ENCODE results near the gene MEG3.

MEG3 gene

DNA sequence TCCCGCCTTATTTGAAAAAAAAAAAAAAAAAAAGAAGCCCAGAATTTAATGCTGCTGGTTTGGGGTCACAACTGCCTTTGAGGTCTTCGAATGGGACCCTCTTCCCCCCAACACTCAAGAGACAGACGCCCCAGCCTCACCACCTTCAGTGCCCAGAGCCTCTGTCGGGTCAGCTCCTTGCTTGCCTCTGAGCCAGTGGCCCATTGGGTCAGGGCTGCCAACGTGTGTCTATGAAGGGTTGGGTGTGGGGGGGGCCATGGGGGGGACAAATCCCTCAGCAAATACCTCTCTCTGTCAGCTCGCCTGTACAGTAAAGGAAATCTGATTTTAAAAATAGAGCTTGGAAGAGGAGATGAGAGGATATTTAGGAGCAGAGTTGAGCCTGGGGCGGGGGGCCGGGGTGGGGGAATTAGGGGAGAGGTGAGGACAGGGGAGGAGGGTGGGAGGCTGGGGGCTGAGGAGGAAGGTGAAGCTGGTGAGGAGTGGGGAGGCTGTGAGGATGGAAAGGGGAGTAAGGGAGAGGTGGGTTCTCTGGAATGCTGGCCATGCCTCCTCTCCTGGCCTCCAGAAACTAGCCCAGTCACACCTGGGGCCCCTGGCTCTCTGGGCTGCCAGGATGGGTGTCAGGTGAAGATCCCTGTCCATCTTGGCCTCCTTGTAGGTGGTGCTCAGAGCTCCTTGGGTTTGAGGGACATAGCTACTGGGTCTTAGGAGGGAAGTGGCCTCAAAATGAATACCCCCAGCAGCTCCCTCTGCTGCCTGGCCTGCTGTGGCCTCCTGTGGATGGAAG is 64.3 kb downstream of the MEG3 start:
- Histone ChIP-seq H3K9ac (no peak overlapping the region), H3K36me3 (ENCODE audit: insufficient read depth) (no peaks in the 10 kb centered on the region), H3K4me3 (IDR thresholded peaks at IDR 0.05; ENCODE audit: insufficient read depth, low read depth, low read length) (no peak overlapping the region), H2AFZ (ENCODE audit: low read depth) (no peak overlapping the region), H3K4me2 (no peak overlapping the region), H4K20me1 (ENCODE audit: insufficient read depth) (no peaks in the 10 kb centered on the region), H3K27ac (no peak overlapping the region), H3K79me2 (ENCODE audit: insufficient read depth, low read depth) (no peaks in the 10 kb centered on the region), H3K4me1 (ENCODE audit: low read depth, poor library complexity, severe bottlenecking) (no peaks in the 10 kb centered on the region), H3K27me3 (ENCODE audit: insufficient read depth, low read depth) (no peaks in the 10 kb centered on the region; the same call in 1 of the 2 replicates)
- TF ChIP-seq, protein P1, sequence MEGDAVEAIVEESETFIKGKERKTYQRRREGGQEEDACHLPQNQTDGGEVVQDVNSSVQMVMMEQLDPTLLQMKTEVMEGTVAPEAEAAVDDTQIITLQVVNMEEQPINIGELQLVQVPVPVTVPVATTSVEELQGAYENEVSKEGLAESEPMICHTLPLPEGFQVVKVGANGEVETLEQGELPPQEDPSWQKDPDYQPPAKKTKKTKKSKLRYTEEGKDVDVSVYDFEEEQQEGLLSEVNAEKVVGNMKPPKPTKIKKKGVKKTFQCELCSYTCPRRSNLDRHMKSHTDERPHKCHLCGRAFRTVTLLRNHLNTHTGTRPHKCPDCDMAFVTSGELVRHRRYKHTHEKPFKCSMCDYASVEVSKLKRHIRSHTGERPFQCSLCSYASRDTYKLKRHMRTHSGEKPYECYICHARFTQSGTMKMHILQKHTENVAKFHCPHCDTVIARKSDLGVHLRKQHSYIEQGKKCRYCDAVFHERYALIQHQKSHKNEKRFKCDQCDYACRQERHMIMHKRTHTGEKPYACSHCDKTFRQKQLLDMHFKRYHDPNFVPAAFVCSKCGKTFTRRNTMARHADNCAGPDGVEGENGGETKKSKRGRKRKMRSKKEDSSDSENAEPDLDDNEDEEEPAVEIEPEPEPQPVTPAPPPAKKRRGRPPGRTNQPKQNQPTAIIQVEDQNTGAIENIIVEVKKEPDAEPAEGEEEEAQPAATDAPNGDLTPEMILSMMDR (conservative IDR thresholded peaks at IDR 0.05; ENCODE audit: low read depth, low read length) = no peak

DNA sequence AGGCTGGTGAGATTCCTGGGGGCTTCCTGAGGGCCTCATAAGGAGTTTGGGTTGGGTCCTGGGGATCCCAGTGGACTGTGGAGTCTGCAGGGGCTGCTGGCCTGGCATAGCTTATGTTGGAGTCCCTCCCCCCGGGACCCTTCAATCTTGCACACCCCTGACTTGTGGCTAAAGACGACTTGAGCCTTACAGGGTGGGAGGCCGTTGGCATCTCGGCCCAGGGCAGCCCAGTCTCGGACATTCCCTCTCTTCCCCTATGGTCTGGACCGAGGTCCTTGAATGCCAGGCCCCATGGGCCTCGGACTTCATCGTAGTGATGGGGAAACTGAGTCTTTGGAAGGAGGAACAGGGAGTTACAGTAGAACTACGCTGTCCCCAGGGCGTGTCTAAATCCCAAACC is 65.1 kb downstream of the MEG3 start:
- Histone ChIP-seq H3K4me1 (ENCODE audit: low read depth, poor library complexity, severe bottlenecking) (no peaks in the 10 kb centered on the region), H2AFZ (ENCODE audit: low read depth) (no peak overlapping the region), H4K20me1 (ENCODE audit: insufficient read depth) (no peaks in the 10 kb centered on the region), H3K27ac (no peak overlapping the region), H3K9ac (no peak overlapping the region), H3K4me2 (no peak overlapping the region), H3K79me2 (ENCODE audit: insufficient read depth, low read depth) (no peaks in the 10 kb centered on the region), H3K27me3 (ENCODE audit: insufficient read depth, low read depth) (peaks cover under 1% of the 10 kb centered on the region; the same call in 1 of the 2 replicates), H3K4me3 (IDR thresholded peaks at IDR 0.05; ENCODE audit: insufficient read depth, low read depth, low read length) (no peak overlapping the region), H3K36me3 (ENCODE audit: insufficient read depth) (no peaks in the 10 kb centered on the region)
- TF ChIP-seq, protein P1 (conservative IDR thresholded peaks at IDR 0.05; ENCODE audit: low read depth, low read length) = no peak

DNA sequence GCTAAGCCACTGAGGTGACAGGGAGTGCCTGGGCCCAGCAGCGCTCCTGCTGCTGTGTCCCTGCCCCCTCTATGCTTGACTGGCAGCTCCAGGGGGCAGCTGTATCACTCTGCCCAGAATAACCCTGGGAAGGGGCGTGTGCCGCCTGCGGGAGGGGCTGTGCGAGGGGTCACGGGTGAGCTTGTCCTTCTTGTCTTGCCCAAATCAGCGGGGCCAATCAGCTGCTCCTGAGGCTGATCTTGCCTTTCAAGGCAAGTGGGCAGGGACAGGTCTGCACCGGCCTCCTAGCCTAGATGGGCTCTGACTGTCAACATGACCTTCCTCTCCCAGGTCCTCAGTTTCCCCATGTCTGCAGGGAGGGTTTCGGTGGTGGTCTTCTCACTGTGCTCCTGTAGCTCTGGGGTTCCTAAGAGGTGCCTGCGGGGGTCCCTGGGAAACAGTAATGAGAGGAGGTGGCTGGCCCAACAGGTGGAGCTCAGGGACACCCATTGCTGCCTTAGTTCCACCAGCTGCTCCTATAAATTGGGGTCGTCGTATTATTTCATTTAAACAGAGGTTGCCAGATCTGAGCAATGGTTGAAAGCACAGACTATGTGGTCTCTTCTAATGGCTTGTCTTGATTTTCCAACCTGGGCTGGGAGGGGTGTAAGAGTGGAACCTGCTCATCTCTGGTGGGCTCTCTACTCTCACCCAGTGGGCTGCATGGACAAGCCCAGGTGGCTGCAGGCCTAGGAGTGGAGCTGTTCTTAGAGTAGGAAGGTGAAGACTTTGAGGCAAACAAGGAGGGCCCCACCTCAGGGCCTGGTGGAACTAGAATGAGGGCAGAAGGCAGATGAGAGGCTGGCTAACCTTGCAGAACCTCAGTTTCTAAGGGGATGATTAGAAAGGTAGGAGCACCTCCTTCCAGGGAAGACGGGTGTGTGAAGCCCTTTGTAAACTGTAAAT is 65.9 kb downstream of the MEG3 start:
- TF ChIP-seq, protein P1 (conservative IDR thresholded peaks at IDR 0.05; ENCODE audit: low read depth, low read length) = no peak
- H3K9ac ChIP-seq = no peak overlapping the region
- no peaks in the 10 kb centered on the region for H4K20me1 ChIP-seq (ENCODE audit: insufficient read depth)
- H3K36me3 ChIP-seq (ENCODE audit: insufficient read depth) = no peaks in the 10 kb centered on the region
- no peak overlapping the region for H3K27ac ChIP-seq
- H3K4me2 ChIP-seq = no peak overlapping the region
- H3K4me3 ChIP-seq (IDR thresholded peaks at IDR 0.05; ENCODE audit: insufficient read depth, low read depth, low read length) = no peak overlapping the region
- no peak overlapping the region for H2AFZ ChIP-seq (ENCODE audit: low read depth)
- H3K79me2 ChIP-seq (ENCODE audit: insufficient read depth, low read depth) = no peaks in the 10 kb centered on the region
- no peaks in the 10 kb centered on the region for H3K4me1 ChIP-seq (ENCODE audit: low read depth, poor library complexity, severe bottlenecking)
- peaks cover 5% of the 10 kb centered on the region; the same call in 1 of the 2 replicates for H3K27me3 ChIP-seq (ENCODE audit: insufficient read depth, low read depth)

DNA sequence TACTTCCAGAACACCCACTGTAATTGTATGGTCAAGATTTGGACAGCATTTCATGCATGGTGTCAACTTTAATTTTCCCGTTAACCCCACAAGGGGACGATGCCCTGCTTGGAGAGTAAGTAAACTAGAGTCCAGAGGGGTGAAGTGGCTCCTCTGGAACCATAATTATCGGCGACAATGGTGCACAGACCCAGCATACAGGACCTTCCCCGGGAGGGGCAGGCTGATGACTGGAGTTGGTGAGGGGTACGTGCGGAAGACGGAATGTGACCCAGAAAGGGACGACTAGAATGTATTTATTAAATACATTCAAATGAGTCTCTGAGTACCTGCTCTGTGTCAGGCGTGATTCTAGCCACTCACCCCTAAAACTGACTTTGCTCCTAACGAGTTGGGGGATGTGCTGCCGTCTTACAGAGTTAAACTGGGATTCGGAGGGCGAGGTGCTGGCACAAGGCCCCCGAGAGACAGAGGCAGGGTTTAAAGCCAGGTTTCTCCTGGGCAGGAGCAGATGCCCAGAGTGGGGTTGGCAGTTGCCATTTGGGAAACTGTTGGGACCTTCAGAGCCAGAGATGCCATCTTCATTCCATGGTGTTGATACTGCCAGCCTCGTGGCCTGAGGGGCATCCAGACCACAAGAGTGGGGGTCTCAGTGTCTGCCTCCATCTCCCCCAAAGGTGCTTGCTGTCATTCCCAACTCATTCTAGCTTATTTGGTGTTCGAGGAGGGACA is 66.7 kb downstream of the MEG3 start:
- Histone ChIP-seq H3K27me3 (ENCODE audit: insufficient read depth, low read depth) (peaks cover 7% of the 10 kb centered on the region; the same call in 1 of the 2 replicates), H3K4me3 (IDR thresholded peaks at IDR 0.05; ENCODE audit: insufficient read depth, low read depth, low read length) (no peak overlapping the region), H2AFZ (ENCODE audit: low read depth) (no peak overlapping the region), H3K4me2 (no peak overlapping the region), H3K79me2 (ENCODE audit: insufficient read depth, low read depth) (no peaks in the 10 kb centered on the region), H3K27ac (no peak overlapping the region), H3K4me1 (ENCODE audit: low read depth, poor library complexity, severe bottlenecking) (no peaks in the 10 kb centered on the region), H3K9ac (no peak overlapping the region), H3K36me3 (ENCODE audit: insufficient read depth) (no peaks in the 10 kb centered on the region), H4K20me1 (ENCODE audit: insufficient read depth) (no peaks in the 10 kb centered on the region)
- TF ChIP-seq, protein P1 (conservative IDR thresholded peaks at IDR 0.05; ENCODE audit: low read depth, low read length) = no peak
